GM23338 (cell line): ENCODE data around the gene ELAVL4.

ENCODE experiments used
- CREB1 ChIP-seq: fragments of 250-450 bp; sonication (Bioruptor Pico); IDR thresholded peaks from 2 replicates; pipeline ENCODE4 v1.5.0; 2020; ENCODE audit warnings: low read depth, mild to moderate bottlenecking, moderate library complexity
- CTCF ChIP-seq, 2 experiments: fragments of 200-600 bp in 1 of 2; sonication (generic) in 1 of 2; conservative IDR thresholded peaks; 2 replicates each; pipeline versions ENCODE4 v1.5.1 to v1.6.1; 2016 to 2017; ENCODE audit warnings: antibody characterized with exemption in 2 of 2, low read depth in 2 of 2, mild to moderate bottlenecking in 2 of 2, moderate library complexity in 1 of 2
- ETS1 ChIP-seq: IDR thresholded peaks from 2 replicates; pipeline ENCODE4 v1.6.1; 2016; ENCODE audit warnings: antibody characterized with exemption
- EZH2 ChIP-seq: fragments of 200-600 bp; sonication (generic); IDR thresholded peaks from one replicate; pipeline ENCODE4 v1.8.0; 2017; ENCODE audit warnings: antibody characterized with exemption, mild to moderate bottlenecking, low read depth; ENCODE audit not compliant: unreplicated experiment
- EZH2phosphoT487 ChIP-seq: fragments of 200-600 bp; sonication (generic); IDR thresholded peaks from one replicate; pipeline ENCODE4 v1.8.1; 2018; ENCODE audit warnings: antibody characterized with exemption; ENCODE audit not compliant: unreplicated experiment
- JUNB ChIP-seq: IDR thresholded peaks from one replicate; pipeline ENCODE4 v1.6.1; 2016; ENCODE audit warnings: antibody characterized with exemption; ENCODE audit not compliant: unreplicated experiment
- NANOG ChIP-seq: IDR thresholded peaks from 2 replicates; pipeline ENCODE4 v1.6.1; 2016; ENCODE audit warnings: antibody characterized with exemption, borderline replicate concordance
- POLR2AphosphoS5 ChIP-seq: IDR thresholded peaks from 2 replicates; pipeline ENCODE4 v1.6.1; 2016; ENCODE audit warnings: antibody characterized with exemption, low read depth
- REST ChIP-seq: IDR thresholded peaks from one replicate; pipeline ENCODE4 v1.6.1; 2018; ENCODE audit warnings: antibody characterized with exemption; ENCODE audit not compliant: unreplicated experiment
- STAT1 ChIP-seq: IDR thresholded peaks from one replicate; pipeline ENCODE4 v1.6.1; 2016; ENCODE audit warnings: antibody characterized with exemption; ENCODE audit not compliant: unreplicated experiment
- ZNF114 ChIP-seq: fragments of 250-450 bp; sonication (Bioruptor Pico); IDR thresholded peaks from 2 replicates; pipeline ENCODE4 v1.5.0; 2020; ENCODE audit warnings: mild to moderate bottlenecking, moderate library complexity
- ZNF331 ChIP-seq: fragments of 250-450 bp; sonication (Bioruptor Pico); IDR thresholded peaks from 2 replicates; pipeline ENCODE4 v1.5.0; 2020; ENCODE audit warnings: low read depth, mild to moderate bottlenecking, moderate library complexity

- no peak for TF ChIP-seq CREB1 (CRISPR knock-in tag)
- no peak for TF ChIP-seq POLR2AphosphoS5
- no peak for TF ChIP-seq CTCF (conservative IDR thresholded peaks at IDR 0.05; ENCODE audit: low read depth in 2 of 2)
- TF ChIP-seq EZH2phosphoT487 = no peak
- TF ChIP-seq EZH2 = no peak
- no peak for TF ChIP-seq STAT1
- no peak for TF ChIP-seq REST
- TF ChIP-seq ZNF331 = no peak
- no peak for TF ChIP-seq JUNB
- TF ChIP-seq NANOG = no peak
- TF ChIP-seq ZNF114 = no peak
- no peak for TF ChIP-seq ETS1
These were observed 120.2 kb downstream of the ELAVL4 start for GRCh38 chr1:50228871-50229384.
